SK-N-SH (cell line): ENCODE data around the gene DLG1. TPM values are rescaled to one million over a fixed set of nuclear protein-coding genes. Genes with fewer than 3 reads are reported as not detected.

Experiments used
- CTCF ChIA-PET: fragments of 300-600, 350-600 bp; formaldehyde crosslinking; extraction: SDS; loops from one replicate; lab custom pipeline; 2021; lab: Yijun Ruan, JAX
- POLR2A ChIA-PET: fragments of 350-600 bp; sonication (Branson Sonifier 250); formaldehyde crosslinking; extraction: SDS; loops from one replicate; lab custom pipeline; 2020; ENCODE audit warnings: antibody characterized with exemption, inconsistent platforms; lab: Yijun Ruan, JAX
- DNase-seq: peaks from one replicate; pipeline ENCODE4 v3.0.0; 2012
- H2AFZ ChIP-seq: fragments of 200-600 bp; sonication (generic); 2 replicates; pipeline ENCODE4 v1.8.1; 2016; ENCODE audit warnings: antibody characterized with exemption, mild to moderate bottlenecking, low read depth
- H3F3A ChIP-seq: fragments of 200-600 bp; sonication (generic); replicated peaks from 2 replicates; pipeline ENCODE3; 2016; ENCODE audit warnings: antibody characterized with exemption, mild to moderate bottlenecking; ENCODE audit not compliant: insufficient read depth
- H3K27ac ChIP-seq, 2 experiments: fragments of 200-500 bp in 1 of 2; fragments of 200-600 bp in 1 of 2; sonication (Bioruptor generic) in 1 of 2; sonication (generic), shearing (Covaris generic) in 1 of 2; 2 replicates each; pipeline versions ENCODE4 v1.5.1 to v1.6.1; 2014 to 2016; ENCODE audit warnings: low read depth in 2 of 2, inconsistent platforms in 1 of 2, low read length in 1 of 2, mild to moderate bottlenecking in 1 of 2, mixed read lengths in 1 of 2
- H3K27me3 ChIP-seq: fragments of 200-600 bp; sonication (generic), shearing (Covaris generic); 2 replicates; pipeline ENCODE4 v1.6.1; 2016; ENCODE audit warnings: mixed run types; ENCODE audit not compliant: insufficient read depth
- H3K36me3 ChIP-seq, 2 experiments: fragments of 200-500 bp in 1 of 2; fragments of 200-600 bp in 1 of 2; sonication (Bioruptor generic) in 1 of 2; sonication (generic) in 1 of 2; replicated peaks in 1 of 2; 2 replicates each; pipeline versions ENCODE3 to v1.5.1; 2014 to 2016; ENCODE audit warnings: low read length in 1 of 2, mild to moderate bottlenecking in 1 of 2; ENCODE audit not compliant: insufficient read depth in 2 of 2, control insufficient read depth in 1 of 2
- H3K4me1 ChIP-seq, 2 experiments: fragments of 200-500 bp in 1 of 2; fragments of 200-600 bp in 1 of 2; sonication (Bioruptor generic) in 1 of 2; sonication (generic), shearing (Covaris generic) in 1 of 2; 2 replicates each; pipeline versions ENCODE4 v1.5.1 to v1.6.1; 2014 to 2016; ENCODE audit warnings: low read depth in 1 of 2, low read length in 1 of 2, mixed run types in 1 of 2; ENCODE audit not compliant: insufficient read depth in 2 of 2, control insufficient read depth in 1 of 2
- H3K4me2 ChIP-seq: fragments of 200-600 bp; sonication (generic), shearing (Covaris generic); 2 replicates; pipeline ENCODE4 v1.6.1; 2017; ENCODE audit warnings: mixed run types
- H3K4me3 ChIP-seq, 2 experiments: fragments of 200-500 bp in 1 of 2; fragments of 200-600 bp in 1 of 2; sonication (Bioruptor generic) in 1 of 2; sonication (generic), shearing (Covaris generic) in 1 of 2; 2 replicates each; pipeline versions ENCODE4 v1.5.1 to v1.8.1; 2014 to 2016; ENCODE audit warnings: low read depth in 2 of 2, inconsistent platforms in 1 of 2, low read length in 1 of 2, mild to moderate bottlenecking in 1 of 2, mixed read lengths in 1 of 2, moderate library complexity in 1 of 2
- H3K79me2 ChIP-seq: fragments of 200-600 bp; sonication (generic); 2 replicates; pipeline ENCODE4 v1.8.1; 2017; ENCODE audit warnings: mild to moderate bottlenecking; ENCODE audit not compliant: insufficient read depth
- H3K9ac ChIP-seq: fragments of 200-600 bp; sonication (generic); 2 replicates; pipeline ENCODE4 v1.6.1; 2017; ENCODE audit warnings: mixed run types
- H3K9me2 ChIP-seq: fragments of 200-600 bp; sonication (generic); 2 replicates; pipeline ENCODE4 v1.6.1; 2017; ENCODE audit warnings: mixed run types
- H3K9me3 ChIP-seq: fragments of 200-600 bp; sonication (generic); 2 replicates; pipeline ENCODE4 v1.6.1; 2017; ENCODE audit warnings: mixed run types, mild to moderate bottlenecking, moderate library complexity
- H4K20me1 ChIP-seq: fragments of 200-600 bp; sonication (generic); 2 replicates; pipeline ENCODE4 v1.6.1; 2017; ENCODE audit warnings: mild to moderate bottlenecking, mixed run types; ENCODE audit not compliant: insufficient read depth
- CHD2 ChIP-seq: fragments of 150-350 bp; IDR thresholded peaks from 2 replicates; pipeline ENCODE4 v1.6.1; 2018; ENCODE audit warnings: low read length; ENCODE audit not compliant: partially characterized antibody
- EP300 ChIP-seq, 2 experiments: IDR thresholded peaks; 2 replicates each; pipeline versions ENCODE4 v1.4.0 to v1.6.1; 2012; ENCODE audit warnings: borderline replicate concordance in 1 of 2, low read depth in 1 of 2, low read length in 1 of 2
- EZH2phosphoT487 ChIP-seq: fragments of 200-600 bp; sonication (generic); IDR thresholded peaks from 2 replicates; pipeline ENCODE4 v1.6.1; 2017; ENCODE audit warnings: low read depth, mixed run types, mild to moderate bottlenecking, antibody characterized with exemption, moderate library complexity, borderline replicate concordance
- FOXJ3 ChIP-seq: sonication (generic); formaldehyde crosslinking; IDR thresholded peaks from 2 replicates; pipeline ENCODE4 v1.5.1; 2020; ENCODE audit warnings: mild to moderate bottlenecking, missing genetic modification reagents
- FOXM1 ChIP-seq: IDR thresholded peaks from 2 replicates; pipeline ENCODE4 v1.4.0; 2012; ENCODE audit warnings: low read depth, mild to moderate bottlenecking
- MXI1 ChIP-seq: IDR thresholded peaks from 2 replicates; pipeline ENCODE4 v1.6.1; 2012; ENCODE audit warnings: mild to moderate bottlenecking, low read depth, low read length, improper control_type of control experiment
- RAD21 ChIP-seq: IDR thresholded peaks from 2 replicates; pipeline ENCODE4 v1.6.1; 2012; ENCODE audit warnings: mild to moderate bottlenecking, low read length
- RCOR1 ChIP-seq: fragments of 150-350 bp; IDR thresholded peaks from 2 replicates; pipeline ENCODE4 v1.6.1; 2017; ENCODE audit warnings: antibody characterized with exemption, low read length
- RFX5 ChIP-seq: IDR thresholded peaks from 2 replicates; pipeline ENCODE4 v1.6.1; 2012; ENCODE audit warnings: mild to moderate bottlenecking, improper control_type of control experiment, low read length
- RXRA ChIP-seq: IDR thresholded peaks from 2 replicates; pipeline ENCODE4 v1.4.0; 2012; ENCODE audit warnings: low read depth, mild to moderate bottlenecking, borderline replicate concordance
- TCF12 ChIP-seq: IDR thresholded peaks from 2 replicates; pipeline ENCODE4 v1.4.0; 2012
- TEAD4 ChIP-seq: IDR thresholded peaks from 2 replicates; pipeline ENCODE4 v1.4.0; 2012; ENCODE audit warnings: mild to moderate bottlenecking, borderline replicate concordance; ENCODE audit not compliant: insufficient read depth
- USF1 ChIP-seq: IDR thresholded peaks from 2 replicates; pipeline ENCODE4 v1.4.0; 2012; ENCODE audit warnings: low read depth, borderline replicate concordance
- YY1 ChIP-seq: IDR thresholded peaks from 2 replicates; pipeline ENCODE4 v1.4.0; 2012; ENCODE audit warnings: low read depth, mild to moderate bottlenecking
- ZBTB33 ChIP-seq: IDR thresholded peaks from 2 replicates; pipeline ENCODE4 v1.4.0; 2012; ENCODE audit warnings: low read depth, borderline replicate concordance
- WGBS: methylation state at CpG from one replicate; pipeline ENCODE4 v1.1.6; 2017; ENCODE audit warnings: low lambda C conversion rate; 5-methylcytosine and 5-hydroxymethylcytosine counted together
- polyA plus RNA-seq, 3 experiments: library from polyadenylated mRNA; depleted of rRNA; stranded (reverse); fragments of >200 nt; gene quantifications; 2 replicates each; pipeline ENCODE4 v1.2.3, GENCODE V29; 2012
- TF ChIP-seq, protein P1 (sequence below): fragments of 200-600 bp; sonication (generic); IDR thresholded peaks from 2 replicates; pipeline ENCODE4 v1.6.1; 2017; ENCODE audit warnings: antibody characterized with exemption, mild to moderate bottlenecking, moderate library complexity
- TF ChIP-seq, protein P2 (sequence below): IDR thresholded peaks from 2 replicates; pipeline ENCODE4 v1.6.1; 2012; ENCODE audit warnings: mild to moderate bottlenecking, low read depth, low read length, moderate library complexity
- TF ChIP-seq, protein P3 (sequence below): fragments of 150-350 bp; IDR thresholded peaks from 2 replicates; pipeline ENCODE4 v1.6.1; 2017; ENCODE audit warnings: antibody characterized with exemption, low read length, low read depth, borderline replicate concordance
- TF ChIP-seq, protein P4 (sequence below): IDR thresholded peaks from 2 replicates; pipeline ENCODE4; 2012

DLG1 gene
- polyA plus RNA-seq, 1 of the 3 experiments (the other 2 are of a cell fraction): 16.5 TPM

GRCh38 chr3:197173620-197174019 is 124.8 kb downstream of the DLG1 start:
- 95% methylated on average over 4 of the region's 4 CpGs for WGBS
- H3K27ac ChIP-seq: peak overlapping the region in 1 of 2 experiments; percentile 97; a peak in 2 of 4 replicates
- no peak overlapping the region for H3K4me3 ChIP-seq
- no peaks in the 10 kb centered on the region for H3K27me3 ChIP-seq
- H3F3A ChIP-seq: no peaks in the 10 kb centered on the region
- H2AFZ ChIP-seq: no peak overlapping the region
- H3K79me2 ChIP-seq: peaks cover 30% of the 10 kb centered on the region; the same call in 1 of the 2 replicates
- POLR2A ChIA-PET: no interaction called here
- no peak overlapping the region for H3K9ac ChIP-seq
- no peaks in the 10 kb centered on the region for H3K9me3 ChIP-seq
- no peak for DNase-seq
- H3K36me3 ChIP-seq: peaks cover 4 to 5% of the 10 kb centered on the region in 2 experiments
- H3K9me2 ChIP-seq: no peaks in the 10 kb centered on the region
- H3K4me1 ChIP-seq: peaks cover 0 to 18% of the 10 kb centered on the region in 2 experiments; a peak in 2 of 4 replicates
- TF ChIP-seq ZBTB33 (no peak), EP300 (IDR thresholded peaks at IDR 0.05; ENCODE audit: borderline replicate concordance in 1 of 2, low read depth in 1 of 2, low read length in 1 of 2) (no peak), YY1 (no peak), FOXJ3 (CRISPR knock-in tag) (no peak), CHD2 (no peak), EZH2phosphoT487 (no peak), RCOR1 (no peak), RFX5 (no peak), RXRA (no peak), USF1 (no peak), TCF12 (no peak), TEAD4 (no peak), MXI1 (no peak), RAD21 (no peak), FOXM1 (no peak)
- TF ChIP-seq, protein P1, sequence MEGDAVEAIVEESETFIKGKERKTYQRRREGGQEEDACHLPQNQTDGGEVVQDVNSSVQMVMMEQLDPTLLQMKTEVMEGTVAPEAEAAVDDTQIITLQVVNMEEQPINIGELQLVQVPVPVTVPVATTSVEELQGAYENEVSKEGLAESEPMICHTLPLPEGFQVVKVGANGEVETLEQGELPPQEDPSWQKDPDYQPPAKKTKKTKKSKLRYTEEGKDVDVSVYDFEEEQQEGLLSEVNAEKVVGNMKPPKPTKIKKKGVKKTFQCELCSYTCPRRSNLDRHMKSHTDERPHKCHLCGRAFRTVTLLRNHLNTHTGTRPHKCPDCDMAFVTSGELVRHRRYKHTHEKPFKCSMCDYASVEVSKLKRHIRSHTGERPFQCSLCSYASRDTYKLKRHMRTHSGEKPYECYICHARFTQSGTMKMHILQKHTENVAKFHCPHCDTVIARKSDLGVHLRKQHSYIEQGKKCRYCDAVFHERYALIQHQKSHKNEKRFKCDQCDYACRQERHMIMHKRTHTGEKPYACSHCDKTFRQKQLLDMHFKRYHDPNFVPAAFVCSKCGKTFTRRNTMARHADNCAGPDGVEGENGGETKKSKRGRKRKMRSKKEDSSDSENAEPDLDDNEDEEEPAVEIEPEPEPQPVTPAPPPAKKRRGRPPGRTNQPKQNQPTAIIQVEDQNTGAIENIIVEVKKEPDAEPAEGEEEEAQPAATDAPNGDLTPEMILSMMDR: no peak
- TF ChIP-seq, protein P2, sequence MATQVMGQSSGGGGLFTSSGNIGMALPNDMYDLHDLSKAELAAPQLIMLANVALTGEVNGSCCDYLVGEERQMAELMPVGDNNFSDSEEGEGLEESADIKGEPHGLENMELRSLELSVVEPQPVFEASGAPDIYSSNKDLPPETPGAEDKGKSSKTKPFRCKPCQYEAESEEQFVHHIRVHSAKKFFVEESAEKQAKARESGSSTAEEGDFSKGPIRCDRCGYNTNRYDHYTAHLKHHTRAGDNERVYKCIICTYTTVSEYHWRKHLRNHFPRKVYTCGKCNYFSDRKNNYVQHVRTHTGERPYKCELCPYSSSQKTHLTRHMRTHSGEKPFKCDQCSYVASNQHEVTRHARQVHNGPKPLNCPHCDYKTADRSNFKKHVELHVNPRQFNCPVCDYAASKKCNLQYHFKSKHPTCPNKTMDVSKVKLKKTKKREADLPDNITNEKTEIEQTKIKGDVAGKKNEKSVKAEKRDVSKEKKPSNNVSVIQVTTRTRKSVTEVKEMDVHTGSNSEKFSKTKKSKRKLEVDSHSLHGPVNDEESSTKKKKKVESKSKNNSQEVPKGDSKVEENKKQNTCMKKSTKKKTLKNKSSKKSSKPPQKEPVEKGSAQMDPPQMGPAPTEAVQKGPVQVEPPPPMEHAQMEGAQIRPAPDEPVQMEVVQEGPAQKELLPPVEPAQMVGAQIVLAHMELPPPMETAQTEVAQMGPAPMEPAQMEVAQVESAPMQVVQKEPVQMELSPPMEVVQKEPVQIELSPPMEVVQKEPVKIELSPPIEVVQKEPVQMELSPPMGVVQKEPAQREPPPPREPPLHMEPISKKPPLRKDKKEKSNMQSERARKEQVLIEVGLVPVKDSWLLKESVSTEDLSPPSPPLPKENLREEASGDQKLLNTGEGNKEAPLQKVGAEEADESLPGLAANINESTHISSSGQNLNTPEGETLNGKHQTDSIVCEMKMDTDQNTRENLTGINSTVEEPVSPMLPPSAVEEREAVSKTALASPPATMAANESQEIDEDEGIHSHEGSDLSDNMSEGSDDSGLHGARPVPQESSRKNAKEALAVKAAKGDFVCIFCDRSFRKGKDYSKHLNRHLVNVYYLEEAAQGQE: no peak
- TF ChIP-seq, protein P3, sequence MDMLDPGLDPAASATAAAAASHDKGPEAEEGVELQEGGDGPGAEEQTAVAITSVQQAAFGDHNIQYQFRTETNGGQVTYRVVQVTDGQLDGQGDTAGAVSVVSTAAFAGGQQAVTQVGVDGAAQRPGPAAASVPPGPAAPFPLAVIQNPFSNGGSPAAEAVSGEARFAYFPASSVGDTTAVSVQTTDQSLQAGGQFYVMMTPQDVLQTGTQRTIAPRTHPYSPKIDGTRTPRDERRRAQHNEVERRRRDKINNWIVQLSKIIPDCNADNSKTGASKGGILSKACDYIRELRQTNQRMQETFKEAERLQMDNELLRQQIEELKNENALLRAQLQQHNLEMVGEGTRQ: no peak
- TF ChIP-seq, protein P4, sequence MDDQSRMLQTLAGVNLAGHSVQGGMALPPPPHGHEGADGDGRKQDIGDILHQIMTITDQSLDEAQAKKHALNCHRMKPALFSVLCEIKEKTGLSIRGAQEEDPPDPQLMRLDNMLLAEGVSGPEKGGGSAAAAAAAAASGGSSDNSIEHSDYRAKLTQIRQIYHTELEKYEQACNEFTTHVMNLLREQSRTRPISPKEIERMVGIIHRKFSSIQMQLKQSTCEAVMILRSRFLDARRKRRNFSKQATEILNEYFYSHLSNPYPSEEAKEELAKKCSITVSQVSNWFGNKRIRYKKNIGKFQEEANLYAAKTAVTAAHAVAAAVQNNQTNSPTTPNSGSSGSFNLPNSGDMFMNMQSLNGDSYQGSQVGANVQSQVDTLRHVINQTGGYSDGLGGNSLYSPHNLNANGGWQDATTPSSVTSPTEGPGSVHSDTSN: no peak
- H3K4me2 ChIP-seq: no peak overlapping the region
- peaks cover 5% of the 10 kb centered on the region; the same call in 1 of the 2 replicates for H4K20me1 ChIP-seq
- CTCF ChIA-PET: interaction anchor here (1.3 to 1.5 kb wide), 2 partner anchors 9 to 14 kb away, joined by 5 to 6 read pairs; no protein-coding TSS in a partner anchor
